Fibroblast of mammary gland (primary cell): ENCODE measurements around the gene MAPK8.
A peak's percentile ranks its signal among the peaks of the same experiment; 100 is the strongest.

Experiments
- DNase-seq: peaks from one replicate; pipeline ENCODE4 v3.0.0-alpha.2; 2010; ENCODE audit warnings: low read depth
- H3K4me3 ChIP-seq: 2 replicates; pipeline ENCODE4 v1.5.1; 2011; ENCODE audit warnings: low read depth, mild to moderate bottlenecking, low read length, moderate library complexity; ENCODE audit not compliant: control insufficient read depth
- TF ChIP-seq, protein P1 (sequence below): conservative IDR thresholded peaks from 2 replicates; pipeline ENCODE4 v1.5.1; 2011; ENCODE audit warnings: low read depth, low read length, inconsistent platforms; ENCODE audit not compliant: control insufficient read depth, insufficient read depth

MAPK8 gene

DNA sequence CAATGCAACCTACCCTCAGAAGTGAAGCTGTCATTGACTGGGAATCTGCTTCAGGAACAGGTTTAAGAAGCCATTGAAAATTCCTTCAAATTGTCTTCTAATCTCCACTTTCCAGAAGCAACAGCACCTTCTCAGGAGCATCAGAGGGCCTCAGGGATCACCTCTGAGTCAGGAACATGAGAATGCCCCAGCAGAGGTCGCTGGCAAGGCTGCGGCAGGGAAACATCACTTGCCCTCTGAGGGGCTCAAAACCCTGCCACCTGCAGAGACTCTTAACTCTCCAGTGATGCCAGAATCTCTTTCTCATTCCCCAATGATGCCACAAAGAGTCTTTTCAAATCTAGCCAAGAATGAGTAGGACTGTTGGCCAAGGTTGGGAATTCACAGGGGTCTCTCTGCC, 5.9 kb upstream of the MAPK8 start:
- H3K4me3 ChIP-seq = no peak overlapping the region
- DNase-seq = no peak
- TF ChIP-seq, protein P1, sequence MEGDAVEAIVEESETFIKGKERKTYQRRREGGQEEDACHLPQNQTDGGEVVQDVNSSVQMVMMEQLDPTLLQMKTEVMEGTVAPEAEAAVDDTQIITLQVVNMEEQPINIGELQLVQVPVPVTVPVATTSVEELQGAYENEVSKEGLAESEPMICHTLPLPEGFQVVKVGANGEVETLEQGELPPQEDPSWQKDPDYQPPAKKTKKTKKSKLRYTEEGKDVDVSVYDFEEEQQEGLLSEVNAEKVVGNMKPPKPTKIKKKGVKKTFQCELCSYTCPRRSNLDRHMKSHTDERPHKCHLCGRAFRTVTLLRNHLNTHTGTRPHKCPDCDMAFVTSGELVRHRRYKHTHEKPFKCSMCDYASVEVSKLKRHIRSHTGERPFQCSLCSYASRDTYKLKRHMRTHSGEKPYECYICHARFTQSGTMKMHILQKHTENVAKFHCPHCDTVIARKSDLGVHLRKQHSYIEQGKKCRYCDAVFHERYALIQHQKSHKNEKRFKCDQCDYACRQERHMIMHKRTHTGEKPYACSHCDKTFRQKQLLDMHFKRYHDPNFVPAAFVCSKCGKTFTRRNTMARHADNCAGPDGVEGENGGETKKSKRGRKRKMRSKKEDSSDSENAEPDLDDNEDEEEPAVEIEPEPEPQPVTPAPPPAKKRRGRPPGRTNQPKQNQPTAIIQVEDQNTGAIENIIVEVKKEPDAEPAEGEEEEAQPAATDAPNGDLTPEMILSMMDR = no peak

DNA sequence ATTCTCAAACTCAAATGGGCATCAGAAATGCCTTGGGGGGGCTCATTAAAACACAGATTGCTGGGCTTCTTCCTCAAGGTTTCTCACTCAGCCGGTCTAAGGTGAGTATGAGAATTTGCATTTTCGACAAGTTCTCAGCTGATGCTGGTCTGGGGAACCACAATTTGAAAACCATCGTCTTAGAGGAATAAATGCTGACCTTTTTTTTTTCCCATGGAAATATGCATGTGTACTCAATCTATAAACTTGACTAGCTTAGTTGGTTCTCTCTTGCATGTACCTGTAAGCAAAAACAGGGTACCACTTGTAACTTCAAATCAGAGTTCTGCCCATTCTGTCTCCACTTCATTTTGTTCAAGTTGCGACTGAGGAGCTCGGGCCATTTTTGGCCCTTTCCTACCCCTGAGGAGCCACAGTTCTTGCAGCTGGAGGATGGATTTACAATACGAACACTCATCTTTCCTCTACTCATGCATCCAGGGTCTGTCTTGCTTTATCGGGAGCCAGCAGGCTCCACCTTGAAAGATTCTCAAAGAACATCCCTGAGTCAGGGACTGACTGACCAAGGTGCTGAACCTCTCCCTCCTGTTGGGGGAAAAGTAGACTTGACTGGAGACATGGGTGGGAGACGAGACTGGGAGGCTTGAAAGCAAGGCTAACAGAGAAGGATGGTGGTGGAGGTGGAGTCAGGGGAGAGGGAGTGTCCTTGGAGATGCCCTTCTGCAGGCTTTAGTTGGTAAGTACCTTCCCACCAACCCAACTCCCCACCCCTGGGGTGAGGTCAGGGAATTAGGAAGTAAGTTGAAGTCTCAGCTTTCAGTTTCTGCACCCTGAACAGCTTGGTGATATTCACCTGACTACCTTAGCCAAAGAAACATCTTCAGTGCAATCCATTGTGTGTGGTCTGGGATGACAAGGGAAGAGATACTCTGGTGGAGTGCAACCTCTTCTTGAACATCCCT, 3.7 kb upstream of the MAPK8 start:
- TF ChIP-seq, protein P1 = no peak
- DNase-seq = no peak
- H3K4me3 ChIP-seq = no peak overlapping the region

DNA sequence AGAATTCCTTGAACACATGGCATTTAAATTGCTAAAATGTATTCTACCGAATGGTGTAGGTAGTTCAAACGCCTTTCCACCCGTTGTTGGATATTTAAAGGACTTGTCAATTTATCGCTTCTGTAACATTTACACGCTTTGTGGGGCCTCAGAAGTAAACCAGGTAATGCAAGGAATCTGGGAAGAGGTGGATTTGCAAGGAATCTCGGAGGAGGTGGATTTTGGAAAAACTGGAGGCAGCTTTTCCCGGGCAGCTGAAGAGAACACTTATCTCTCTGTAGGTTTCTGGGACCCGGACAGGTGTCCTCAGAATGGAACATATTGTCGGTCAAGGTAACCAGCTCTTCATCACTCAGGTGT, 592 bp upstream of the MAPK8 start:
- TF ChIP-seq, protein P1 = no peak
- H3K4me3 ChIP-seq = peak overlapping the region; percentile 35
- DNase-seq = no peak

DNA sequence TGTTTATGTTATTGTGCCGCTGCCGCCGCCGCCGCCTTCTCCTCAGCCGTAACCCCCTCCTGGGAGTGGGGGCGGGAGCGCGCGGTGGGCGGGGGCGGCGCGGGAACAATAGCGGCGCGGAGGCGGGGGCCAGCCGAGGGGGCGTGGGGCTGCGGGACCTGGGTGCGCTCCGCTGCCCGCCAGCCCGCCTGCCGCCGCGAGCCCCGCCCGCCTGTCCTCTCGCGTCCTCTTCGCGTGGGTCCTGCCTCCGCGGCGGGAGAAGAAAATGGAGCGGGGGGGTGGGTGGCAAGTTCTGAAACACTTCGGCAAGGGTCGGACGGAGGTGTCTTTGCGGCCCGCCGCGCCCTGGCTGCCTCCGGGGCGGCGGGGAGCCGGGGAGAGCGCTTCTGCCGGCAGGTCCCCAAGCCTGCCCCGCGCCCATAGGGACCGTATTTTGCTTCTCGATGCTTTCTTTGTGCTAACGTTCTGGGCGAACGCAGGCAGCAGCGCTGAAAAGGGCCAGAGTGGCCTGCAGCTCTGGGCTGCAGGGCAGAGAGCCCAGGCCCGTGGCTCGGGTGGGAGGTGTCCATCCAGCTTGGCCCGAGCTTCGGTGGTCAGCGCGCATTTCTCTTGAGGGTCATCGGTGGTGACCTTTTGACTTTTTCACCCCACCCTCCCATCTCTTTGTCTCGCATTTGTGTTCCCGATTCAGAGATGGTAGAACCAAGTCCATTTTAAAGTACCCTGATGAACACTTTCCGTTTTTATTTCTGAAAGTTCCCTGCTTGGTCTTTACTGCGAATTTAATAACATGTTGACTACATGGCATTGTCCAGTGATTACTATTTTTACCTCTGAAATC, 613 bp downstream of the MAPK8 start:
- DNase-seq = peak; percentile 14
- H3K4me3 ChIP-seq = peak overlapping the region; percentile 71
- TF ChIP-seq, protein P1 = no peak

DNA sequence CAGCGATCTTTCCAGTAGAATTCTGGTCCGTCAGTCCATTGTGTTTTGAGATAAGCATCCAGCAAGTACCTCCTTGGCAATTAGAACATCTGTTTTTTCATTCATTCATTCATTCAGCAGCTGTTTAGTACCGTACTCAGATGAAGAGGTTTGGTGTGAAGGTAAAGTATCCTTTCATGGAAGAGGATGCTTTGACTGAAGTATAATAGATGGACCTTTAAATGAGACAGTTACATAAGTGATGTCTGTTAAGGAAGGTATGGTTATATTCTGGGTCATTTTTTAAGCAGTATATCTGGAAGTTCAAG, 1.2 kb downstream of the MAPK8 start:
- H3K4me3 ChIP-seq = peak overlapping the region; percentile 71
- TF ChIP-seq, protein P1 = no peak
- DNase-seq = no peak

DNA sequence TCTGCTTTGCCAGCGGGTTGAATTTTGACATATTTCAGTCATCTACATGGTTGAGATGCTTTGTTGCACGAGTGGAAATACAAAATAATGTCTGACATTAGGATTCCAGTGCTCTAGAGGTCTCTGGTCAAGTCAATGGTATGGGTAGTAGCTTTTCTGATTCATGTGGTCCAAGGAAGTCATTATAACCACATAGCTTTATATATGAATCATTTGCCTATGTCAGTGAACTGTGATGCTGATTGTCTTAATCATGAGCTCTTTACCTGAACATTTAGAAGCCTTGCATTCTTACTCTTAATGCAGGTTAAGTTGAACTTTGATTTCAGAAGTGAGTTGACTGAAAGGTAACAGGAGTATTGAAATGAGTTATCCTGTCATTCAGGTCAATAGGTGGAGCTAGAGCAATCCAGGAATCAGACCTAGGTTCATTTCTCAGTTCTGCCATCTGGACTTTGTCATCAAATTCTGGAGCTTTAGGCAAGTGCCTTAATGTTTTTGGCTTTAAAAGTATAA, 3.3 kb downstream of the MAPK8 start:
- TF ChIP-seq, protein P1 = no peak
- no peak overlapping the region for H3K4me3 ChIP-seq
- DNase-seq = peak; percentile 55
